Gastroesophageal sphincter (tissue), 3 donors: ENCODE data around the gene C14orf180.

Source experiments
- POLR2A ChIP-seq, 2 donors: fragments of 450-650 bp; IDR thresholded peaks; one replicate each; pipeline ENCODE4 v1.6.1; 2017; ENCODE audit warnings: antibody characterized with exemption in 2 of 2, mild to moderate bottlenecking in 2 of 2, moderate library complexity in 1 of 2
- POLR2AphosphoS5 ChIP-seq: sonication (generic); formaldehyde crosslinking; IDR thresholded peaks from one replicate; pipeline ENCODE4 v1.6.1; 2017; ENCODE audit warnings: antibody characterized with exemption
- TF ChIP-seq, protein P1 (sequence below), 4 experiments: fragments of 200-600 bp in 2 of 4; fragments of 450-650 bp in 2 of 4; sonication (generic) in 1 of 4; IDR thresholded peaks; one replicate each; pipeline ENCODE4 v1.5.1; 2017 to 2019; ENCODE audit warnings: antibody characterized with exemption in 4 of 4, mild to moderate bottlenecking in 2 of 4, moderate library complexity in 2 of 4

DNA sequence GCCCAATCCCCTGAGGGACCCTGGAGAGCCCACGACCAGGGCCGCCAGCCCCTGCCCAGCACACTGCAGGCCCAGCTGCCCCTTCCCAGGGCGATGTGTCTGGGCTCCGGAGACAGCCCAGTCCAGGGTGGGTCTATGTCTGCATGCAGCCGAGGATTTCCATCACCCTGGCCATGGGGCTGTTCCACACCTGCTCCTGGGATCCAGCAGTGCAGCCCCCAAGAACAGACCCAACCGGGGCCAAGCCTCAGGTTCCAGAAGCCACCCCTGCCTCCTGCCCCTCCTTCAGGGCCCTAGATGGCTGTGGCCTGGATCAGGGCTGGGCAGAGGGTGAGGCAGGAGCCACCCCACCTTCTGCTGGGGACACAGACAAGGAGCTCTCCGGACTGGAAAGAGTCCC, 11.5 kb downstream of the C14orf180 start:
- TF ChIP-seq POLR2AphosphoS5 (no peak), POLR2A (IDR thresholded peaks at IDR 0.05) (no peak)
- TF ChIP-seq, protein P1, sequence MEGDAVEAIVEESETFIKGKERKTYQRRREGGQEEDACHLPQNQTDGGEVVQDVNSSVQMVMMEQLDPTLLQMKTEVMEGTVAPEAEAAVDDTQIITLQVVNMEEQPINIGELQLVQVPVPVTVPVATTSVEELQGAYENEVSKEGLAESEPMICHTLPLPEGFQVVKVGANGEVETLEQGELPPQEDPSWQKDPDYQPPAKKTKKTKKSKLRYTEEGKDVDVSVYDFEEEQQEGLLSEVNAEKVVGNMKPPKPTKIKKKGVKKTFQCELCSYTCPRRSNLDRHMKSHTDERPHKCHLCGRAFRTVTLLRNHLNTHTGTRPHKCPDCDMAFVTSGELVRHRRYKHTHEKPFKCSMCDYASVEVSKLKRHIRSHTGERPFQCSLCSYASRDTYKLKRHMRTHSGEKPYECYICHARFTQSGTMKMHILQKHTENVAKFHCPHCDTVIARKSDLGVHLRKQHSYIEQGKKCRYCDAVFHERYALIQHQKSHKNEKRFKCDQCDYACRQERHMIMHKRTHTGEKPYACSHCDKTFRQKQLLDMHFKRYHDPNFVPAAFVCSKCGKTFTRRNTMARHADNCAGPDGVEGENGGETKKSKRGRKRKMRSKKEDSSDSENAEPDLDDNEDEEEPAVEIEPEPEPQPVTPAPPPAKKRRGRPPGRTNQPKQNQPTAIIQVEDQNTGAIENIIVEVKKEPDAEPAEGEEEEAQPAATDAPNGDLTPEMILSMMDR (IDR thresholded peaks at IDR 0.05): no peak
